Pancreas (tissue), 10 donors: Measurements from ENCODE around the gene EGLN3. TPM values are rescaled to one million over a fixed set of nuclear protein-coding genes. Genes with fewer than 3 reads are reported as not detected.
A peak's percentile ranks its signal among the peaks of the same experiment; 100 is the strongest.

Experiments used
- ATAC-seq, 4 donors: fragments of 200-7000 bp; cut with Tn5 transposase; one replicate each; pipeline versions ENCODE4 v1.8.0 to v1.9.1; 2020; ENCODE audit warnings: mild to moderate bottlenecking in 4 of 4, moderate library complexity in 4 of 4
- DNase-seq, 6 donors: peaks; one replicate each; pipeline ENCODE4 v3.0.0-alpha.2; 2020
- FAIRE-seq: peaks from 2 replicates; lab custom pipeline; 2012; peaks lifted over from hg19 to GRCh38; lab: Jason Lieb, UNC
- H3K27ac ChIP-seq, 4 donors: fragments of 200-600 bp; sonication (generic); 1 replicate in 3 of 4; 2 replicates in 1 of 4; pipeline versions ENCODE4 v1.5.0 to v1.8.0; 2020
- H3K27me3 ChIP-seq, 4 donors: fragments of 200-600 bp; one replicate each; pipeline ENCODE4 v1.8.0; 2021
- H3K36me3 ChIP-seq, 3 donors: fragments of 200-600 bp; sonication (generic) in 1 of 3; one replicate each; pipeline versions ENCODE4 v1.5.0 to v1.8.0; 2020 to 2021
- H3K4me1 ChIP-seq, 3 donors: fragments of 200-600 bp; one replicate each; pipeline ENCODE4 v1.8.0; 2021
- H3K4me3 ChIP-seq, 4 donors: fragments of 200-600 bp; sonication (generic) in 2 of 4; one replicate each; pipeline versions ENCODE4 v1.5.0 to v1.8.0; 2020 to 2021
- H3K9me3 ChIP-seq, 4 donors: fragments of 200-600 bp; one replicate each; pipeline ENCODE4 v1.8.0; 2021
- WGBS, 2 donors: extraction: QIAGEN DNeasy Blood & Tissue Kit; methylation state at CpG; one replicate each; pipeline ENCODE4 v1.1.7; 2013; 5-methylcytosine and 5-hydroxymethylcytosine counted together
- intact Hi-C, 3 donors: fragments of 100-400 bp; cut with DNase I; formaldehyde crosslinking; loops; one replicate each; pipeline versions ENCODE4 v1.11.1 to v1.14.2; 2022
- polyA plus RNA-seq, 2 donors: library from polyadenylated mRNA; stranded (reverse); fragments of 200-250 nt; gene quantifications; one replicate each; pipeline ENCODE4 v1.2.3, GENCODE V29; 2013
- total RNA-seq, 6 donors: library from RNA; stranded (reverse); fragmentation: NEBNext Ultra II Directional in 4 of 6; extraction: Animal tissue kit (Norgen Biotek cat#: 25700) in 4 of 6; gene quantifications; one replicate each; pipeline versions ENCODE4 v1.2.1 to v1.2.4, GENCODE V29; 2021 to 2023
- TF ChIP-seq, protein P1 (sequence below), 4 donors: fragments of 200-600 bp; sonication (generic) in 3 of 4; IDR thresholded peaks; one replicate each; pipeline versions ENCODE4 v1.5.0 to v1.8.0; 2021; ENCODE audit warnings: antibody characterized with exemption in 4 of 4
- donor health status: healthy with polysubstance abuse.
- donor health status: DM: no; HTN: no; CAD: no; lungs with moderate emphysema.
- donor health status: DM: no; HTN: no; CAD: no.
- donor health status: control.
- donor health status: control.
- donor health status: Bipolar disorder and iron deficiency.
- donor health status: DM: yes; HTN: yes; CAD: no.
- donor health status: DM: no; HTN: no; CAD: no.
- donor health status: DM: no; HTN: no; CAD: no.
- donor health status: DM: yes; HTN: yes; CAD: no.

EGLN3 gene
- total and polyA plus RNA-seq, 8 donors = 1.2 to 14.5 (median 2.9) TPM

GRCh38 chr14:33897878-33898535, 52.9 kb downstream of the EGLN3 start:
- intact Hi-C loops = no loop called here
- ATAC-seq = no peak
- FAIRE-seq = no peak
- Histone ChIP-seq H3K36me3 (no peaks in the 10 kb centered on the region), H3K27me3 (no peaks in the 10 kb centered on the region), H3K9me3 (no peaks in the 10 kb centered on the region), H3K4me1 (no peaks in the 10 kb centered on the region), H3K27ac (no peak overlapping the region), H3K4me3 (no peak overlapping the region)
- TF ChIP-seq, protein P1, sequence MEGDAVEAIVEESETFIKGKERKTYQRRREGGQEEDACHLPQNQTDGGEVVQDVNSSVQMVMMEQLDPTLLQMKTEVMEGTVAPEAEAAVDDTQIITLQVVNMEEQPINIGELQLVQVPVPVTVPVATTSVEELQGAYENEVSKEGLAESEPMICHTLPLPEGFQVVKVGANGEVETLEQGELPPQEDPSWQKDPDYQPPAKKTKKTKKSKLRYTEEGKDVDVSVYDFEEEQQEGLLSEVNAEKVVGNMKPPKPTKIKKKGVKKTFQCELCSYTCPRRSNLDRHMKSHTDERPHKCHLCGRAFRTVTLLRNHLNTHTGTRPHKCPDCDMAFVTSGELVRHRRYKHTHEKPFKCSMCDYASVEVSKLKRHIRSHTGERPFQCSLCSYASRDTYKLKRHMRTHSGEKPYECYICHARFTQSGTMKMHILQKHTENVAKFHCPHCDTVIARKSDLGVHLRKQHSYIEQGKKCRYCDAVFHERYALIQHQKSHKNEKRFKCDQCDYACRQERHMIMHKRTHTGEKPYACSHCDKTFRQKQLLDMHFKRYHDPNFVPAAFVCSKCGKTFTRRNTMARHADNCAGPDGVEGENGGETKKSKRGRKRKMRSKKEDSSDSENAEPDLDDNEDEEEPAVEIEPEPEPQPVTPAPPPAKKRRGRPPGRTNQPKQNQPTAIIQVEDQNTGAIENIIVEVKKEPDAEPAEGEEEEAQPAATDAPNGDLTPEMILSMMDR (IDR thresholded peaks at IDR 0.05) = no peak
- WGBS, 2 donors = 31 to 39% methylated on average over 3 of the region's 3 CpGs
- DNase-seq = no peak

- no peaks in the 10 kb centered on the region for H3K36me3 ChIP-seq
- H3K4me3 ChIP-seq = no peak overlapping the region
- DNase-seq = no peak
- H3K27ac ChIP-seq = no peak overlapping the region
- no peak for FAIRE-seq
- no peaks in the 10 kb centered on the region for H3K4me1 ChIP-seq
- intact Hi-C loops = no loop called here
- H3K9me3 ChIP-seq = no peaks in the 10 kb centered on the region
- WGBS, 2 donors = 81 to 89% methylated on average over 2 of the region's 2 CpGs
- ATAC-seq = no peak
- H3K27me3 ChIP-seq = no peaks in the 10 kb centered on the region
- TF ChIP-seq, protein P1 (IDR thresholded peaks at IDR 0.05) = no peak
Measured at GRCh38 chr14:33897382-33897781, 53.5 kb downstream of the EGLN3 start.

DNA sequence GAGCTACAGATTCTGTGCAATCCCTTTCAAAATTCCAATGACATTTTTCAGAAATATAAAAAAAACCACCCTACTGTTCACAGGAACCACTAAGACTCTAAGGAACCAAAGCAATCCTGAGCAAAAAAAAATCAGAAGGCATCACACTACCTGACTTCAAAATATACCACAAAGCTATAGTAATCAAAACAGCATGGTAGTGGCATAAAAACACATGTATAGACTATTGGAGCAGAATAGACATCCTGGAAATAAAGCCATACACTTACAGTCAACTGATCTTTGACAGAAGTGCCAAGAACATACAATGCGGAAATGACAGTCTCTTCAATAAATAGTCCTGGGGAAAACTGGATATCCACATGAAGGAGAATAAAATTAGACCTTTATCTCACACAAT, 56.5 kb downstream of the EGLN3 start:
- WGBS, 2 donors = 88 to 90% methylated on average over 1 of the region's 1 CpG
- Histone ChIP-seq H3K4me3 (no peak overlapping the region), H3K4me1 (no peaks in the 10 kb centered on the region), H3K27ac (no peak overlapping the region), H3K27me3 (no peaks in the 10 kb centered on the region), H3K36me3 (no peaks in the 10 kb centered on the region), H3K9me3 (no peaks in the 10 kb centered on the region)
- FAIRE-seq (no peak), ATAC-seq (no peak), DNase-seq (no peak)
- TF ChIP-seq, protein P1 (IDR thresholded peaks at IDR 0.05) = no peak
- intact Hi-C loops = no loop called here

DNA sequence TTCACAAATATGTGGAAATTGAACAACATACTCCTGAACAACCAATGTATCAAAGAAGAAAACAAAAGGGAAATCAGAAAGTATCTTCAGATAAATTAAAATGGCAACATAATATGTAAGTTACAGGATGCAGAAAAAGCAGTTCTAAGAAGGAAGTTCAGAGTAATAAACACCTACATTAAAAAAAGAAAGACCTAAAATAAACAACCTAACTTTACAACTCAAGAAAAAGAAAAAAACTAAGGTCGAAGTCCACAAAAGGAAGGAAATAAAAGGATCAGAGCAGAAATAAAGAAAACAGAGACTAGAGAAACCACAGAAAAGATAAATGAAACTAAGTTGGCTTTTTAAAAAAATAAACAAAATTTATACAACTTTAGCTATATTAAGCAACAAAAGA, 59.2 kb downstream of the EGLN3 start:
- no peak for ATAC-seq
- no peak for DNase-seq

GRCh38 chr14:33884916-33885315, 66.0 kb downstream of the EGLN3 start:
- no peaks in the 10 kb centered on the region for H3K9me3 ChIP-seq
- no peaks in the 10 kb centered on the region for H3K36me3 ChIP-seq
- ATAC-seq (no peak), DNase-seq (no peak), FAIRE-seq (no peak)
- intact Hi-C loops = no loop called here
- no peak overlapping the region for H3K4me3 ChIP-seq
- no peaks in the 10 kb centered on the region for H3K27me3 ChIP-seq
- WGBS, 2 donors = 75 to 79% methylated on average over 2 of the region's 2 CpGs
- no peaks in the 10 kb centered on the region for H3K4me1 ChIP-seq
- TF ChIP-seq, protein P1 (IDR thresholded peaks at IDR 0.05) = no peak
- no peak overlapping the region for H3K27ac ChIP-seq

More for the DNA sequence above, 59.2 kb downstream of the EGLN3 start:
- peak; percentile 86 for FAIRE-seq
- Histone ChIP-seq H3K27me3 (no peaks in the 10 kb centered on the region), H3K27ac (no peak overlapping the region), H3K36me3 (no peaks in the 10 kb centered on the region), H3K4me3 (no peak overlapping the region), H3K4me1 (no peaks in the 10 kb centered on the region), H3K9me3 (no peaks in the 10 kb centered on the region)
- TF ChIP-seq, protein P1 (IDR thresholded peaks at IDR 0.05) = no peak
- intact Hi-C loops = no loop called here
- 62 to 80% methylated on average over 1 of the region's 1 CpG for WGBS, 2 donors
